ENCODE results near the gene PGAM5. TPM values are rescaled to one million over a fixed set of nuclear protein-coding genes. Genes with fewer than 3 reads are reported as not detected.
A peak's percentile ranks its signal among the peaks of the same experiment; 100 is the strongest.

Gene PGAM5
- total RNA-seq (10 to 100 TPM; 22.7 to 37.6 (median 31.7) TPM), polyA plus RNA-seq (10 to 100 TPM; 17.5 to 24.9 TPM)
- long read RNA-seq, donor 1, partial matches to known transcripts, result 5 of 13 reads
- long read RNA-seq, donor 1, other reads (novel, unspliced or antisense), result 5 of 13 reads
- long read RNA-seq, donor 2, partial matches to known transcripts, result 3 of 10 reads
- long read RNA-seq, donor 2, other reads (novel, unspliced or antisense), result 5 of 10 reads
- long read RNA-seq, donor 3, partial matches to known transcripts, result 3 of 6 reads
- long read RNA-seq, donor 3, other reads (novel, unspliced or antisense), result 3 of 6 reads

- peak within 1 kb of the TSS; percentile 63 to 98 (median 80) for H3K4me3 ChIP-seq
- peak; percentile 91 to 97 (median 94) for ATAC-seq
- 1% methylated on average over 92 to 94 of the region's 94 CpGs for WGBS, 2 donors
Observed at GRCh38 chr12:132710405-132711079, at the start of gene PGAM5. Gene PGAM5 (plus strand): TSS chr12:132710842. CDS start chr12:132710877, 35 bp downstream.

DNA sequence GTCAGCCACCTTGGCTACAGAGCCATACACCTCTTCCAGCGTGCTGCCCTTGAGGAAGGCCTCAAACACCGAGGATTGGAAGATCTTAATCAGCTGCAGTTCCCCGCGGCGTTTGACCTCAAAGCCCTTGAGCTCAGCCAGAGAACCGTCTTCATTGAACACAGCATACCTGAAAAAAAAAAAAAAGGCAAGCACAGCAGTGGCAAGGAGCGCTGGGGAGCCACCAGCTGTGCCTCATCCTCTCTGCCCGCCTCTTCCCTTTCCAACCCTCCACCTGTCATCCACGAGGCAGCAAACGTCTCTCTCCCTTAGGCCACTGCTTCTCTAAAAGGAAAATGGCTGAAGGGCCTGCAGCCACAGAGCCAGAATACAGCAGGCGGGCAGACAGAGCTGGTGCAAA is 49.6 kb upstream of the PGAM5 start:
- DNase-seq (no peak), ATAC-seq (no peak)
- no peak for TF ChIP-seq CTCF (IDR thresholded peaks at IDR 0.05)
- WGBS, 2 donors, result 77 to 85% methylated on average over 11 of the region's 11 CpGs
- no peaks in the 10 kb centered on the region for H3K4me1 ChIP-seq
- no peak overlapping the region for H3K4me3 ChIP-seq
- no peak overlapping the region for H3K27ac ChIP-seq
- intact Hi-C loops (cut with DNase I), result no loop called here
- H3K27me3 ChIP-seq, result no peaks in the 10 kb centered on the region
- H3K9me3 ChIP-seq, result no peaks in the 10 kb centered on the region
- peaks cover 0 to 100% (median 39%) of the 10 kb centered on the region in 9 donors for H3K36me3 ChIP-seq

More at GRCh38 chr12:132710405-132711079, at the start of gene PGAM5:
- H3K36me3 ChIP-seq, result peaks cover 0 to 22% (median 0%) of the 10 kb centered on the region in 9 donors
- H3K9me3 ChIP-seq, result peaks cover 0 to 8% (median 0%) of the 10 kb centered on the region in 11 donors
- intact Hi-C loops (cut with DNase I), result no loop called here
- H3K27ac ChIP-seq, result peak within 1 kb of the TSS; percentile 68 to 91 (median 86)
- peaks cover 3 to 31% (median 20%) of the 10 kb centered on the region in 9 donors for H3K4me1 ChIP-seq
- no peaks in the 10 kb centered on the region for H3K27me3 ChIP-seq
- DNase-seq, result peak; percentile 78 to 84
- peak in 1 of 9 donors; percentile 11 for TF ChIP-seq CTCF (IDR thresholded peaks at IDR 0.05)

GRCh38 chr12:132661972-132662371 is 48.7 kb upstream of the PGAM5 start:
- no peak overlapping the region for H3K4me3 ChIP-seq
- peaks cover 0 to 100% (median 38%) of the 10 kb centered on the region in 9 donors for H3K36me3 ChIP-seq
- no peaks in the 10 kb centered on the region for H3K27me3 ChIP-seq
- no peaks in the 10 kb centered on the region for H3K9me3 ChIP-seq
- intact Hi-C loops (cut with DNase I), result no loop called here
- ATAC-seq, result peak in 2 of 8 donors; percentile 43 to 44
- no peaks in the 10 kb centered on the region for H3K4me1 ChIP-seq
- WGBS, 2 donors, result 71 to 85% methylated on average over 5 of the region's 5 CpGs
- no peak for TF ChIP-seq CTCF (IDR thresholded peaks at IDR 0.05)
- DNase-seq, result no peak
- no peak overlapping the region for H3K27ac ChIP-seq

- Histone ChIP-seq H3K27me3 (no peaks in the 10 kb centered on the region), H3K4me1 (no peaks in the 10 kb centered on the region), H3K36me3 (peaks cover 0 to 100% (median 44%) of the 10 kb centered on the region in 9 donors), H3K27ac (no peak overlapping the region), H3K4me3 (no peak overlapping the region), H3K9me3 (no peaks in the 10 kb centered on the region)
- no peak for DNase-seq
- WGBS, 2 donors, result 90 to 95% methylated on average over 29 of the region's 29 CpGs
- intact Hi-C loops (cut with DNase I), result no loop called here
- TF ChIP-seq CTCF (IDR thresholded peaks at IDR 0.05), result no peak
- no peak for ATAC-seq
Observed at GRCh38 chr12:132662901-132663755, 47.5 kb upstream of the PGAM5 start.
